Tibial nerve (tissue), 4 donors: ENCODE data around the gene ZNF8. TPM values are rescaled to one million over a fixed set of nuclear protein-coding genes. Genes with fewer than 3 reads are reported as not detected.

Experiments used
- DNase-seq, 2 donors: peaks; one replicate each; pipeline ENCODE4 v3.0.0-alpha.2; 2019; ENCODE audit warnings: low spot score in 2 of 2
- H3K27ac ChIP-seq, 4 donors: fragments of 200-600 bp; sonication (generic) in 3 of 4; one replicate each; pipeline ENCODE4 v1.5.1; 2017 to 2019; ENCODE audit warnings: mild to moderate bottlenecking in 1 of 4
- H3K27me3 ChIP-seq, 2 donors: fragments of 200-600 bp; sonication (generic) in 1 of 2; one replicate each; pipeline versions ENCODE4 v1.5.1 to v1.6.0; 2017 to 2019
- H3K36me3 ChIP-seq, 3 donors: fragments of 200-600 bp; sonication (generic); one replicate each; pipeline ENCODE4 v1.5.1; 2018 to 2019
- H3K4me1 ChIP-seq, 4 donors: fragments of 200-600 bp; sonication (generic) in 3 of 4; one replicate each; pipeline ENCODE4 v1.5.1; 2017 to 2019
- H3K4me3 ChIP-seq, 4 donors: fragments of 200-600 bp; sonication (generic) in 3 of 4; one replicate each; pipeline ENCODE4 v1.5.1; 2017 to 2019; ENCODE audit warnings: mild to moderate bottlenecking in 1 of 4, moderate library complexity in 1 of 4
- H3K9me3 ChIP-seq, 4 donors: fragments of 200-600 bp; sonication (generic) in 3 of 4; one replicate each; pipeline ENCODE4 v1.5.1; 2017 to 2019
- CTCF ChIP-seq, 5 experiments: fragments of 200-600 bp in 3 of 5; fragments of 450-650 bp in 2 of 5; sonication (generic) in 3 of 5; IDR thresholded peaks; one replicate each; pipeline ENCODE4 v1.5.1; 2016 to 2019; ENCODE audit warnings: antibody characterized with exemption in 5 of 5, mild to moderate bottlenecking in 3 of 5, moderate library complexity in 2 of 5
- EP300 ChIP-seq, 2 donors: sonication (generic); formaldehyde crosslinking; IDR thresholded peaks; one replicate each; pipeline ENCODE4 v1.6.1; 2017; ENCODE audit warnings: antibody characterized with exemption in 2 of 2, mild to moderate bottlenecking in 1 of 2
- POLR2A ChIP-seq, 2 donors: fragments of 450-650 bp; IDR thresholded peaks; one replicate each; pipeline ENCODE4 v1.6.1; 2017; ENCODE audit warnings: antibody characterized with exemption in 2 of 2, mild to moderate bottlenecking in 2 of 2, moderate library complexity in 2 of 2
- WGBS, 2 donors: methylation state at CpG; one replicate each; pipeline ENCODE4 v1.1.5; 2018; 5-methylcytosine and 5-hydroxymethylcytosine counted together
- total RNA-seq, 4 donors: library from RNA; depleted of rRNA; stranded (reverse); fragments of >200 nt; gene quantifications; one replicate each; pipeline ENCODE4 v1.1.0, GENCODE V29; 2016

ZNF8 gene
- total RNA-seq, 4 donors from 2014 or later, result 8.0 to 11.2 (median 8.6) TPM

- Histone ChIP-seq H3K27me3 (no peaks in the 10 kb centered on the region), H3K4me3 (peak overlapping the region in 1 of 4 donors; percentile 82), H3K4me1 (peaks cover 0 to 33% (median 12%) of the 10 kb centered on the region in 4 donors), H3K36me3 (peaks cover 0 to 33% (median 0%) of the 10 kb centered on the region in 3 donors), H3K9me3 (no peaks in the 10 kb centered on the region), H3K27ac (no peak overlapping the region)
- WGBS, 2 donors, result 83 to 87% methylated on average over 6 of the region's 6 CpGs
- DNase-seq, result no peak
- TF ChIP-seq EP300 (IDR thresholded peaks at IDR 0.05), result no peak
- TF ChIP-seq POLR2A (IDR thresholded peaks at IDR 0.05), result no peak
- TF ChIP-seq CTCF (IDR thresholded peaks at IDR 0.05), result no peak
Measured at GRCh38 chr19:58325311-58326022, 46.7 kb downstream of the ZNF8 start.

- Histone ChIP-seq H3K9me3 (no peaks in the 10 kb centered on the region), H3K27ac (peak overlapping the region; percentile 92 to 96 (median 96)), H3K27me3 (no peaks in the 10 kb centered on the region), H3K4me3 (peak overlapping the region; percentile 70 to 84 (median 82)), H3K4me1 (peaks cover 0 to 33% (median 12%) of the 10 kb centered on the region in 4 donors), H3K36me3 (peaks cover 0 to 23% (median 0%) of the 10 kb centered on the region in 3 donors)
- TF ChIP-seq EP300 (IDR thresholded peaks at IDR 0.05) (no peak), CTCF (IDR thresholded peaks at IDR 0.05) (no peak), POLR2A (IDR thresholded peaks at IDR 0.05) (no peak)
- no peak for DNase-seq
- 2 to 9% methylated on average over 9 of the region's 9 CpGs for WGBS, 2 donors
Measured at GRCh38 chr19:58326501-58326913, 47.8 kb downstream of the ZNF8 start.

GRCh38 chr19:58326914-58327726, 48.4 kb downstream of the ZNF8 start, which contains the start of gene ZSCAN22:
Gene ZSCAN22, plus strand, starts transcription at chr19:58326994. Its CDS starts 7,809 bp downstream, at chr19:58334803.
- TF ChIP-seq POLR2A (IDR thresholded peaks at IDR 0.05) (peak; percentile 65 to 74), CTCF (IDR thresholded peaks at IDR 0.05) (peak in 2 of 5 experiments; percentile 37 to 57), EP300 (IDR thresholded peaks at IDR 0.05) (peak; percentile 49 to 93)
- 0 to 1% methylated on average over 51 to 60 of the region's 62 CpGs for WGBS, 2 donors
- peak; percentile 95 to 97 for DNase-seq
- no peaks in the 10 kb centered on the region for H3K9me3 ChIP-seq
- peak within 1 kb of the TSS; percentile 92 to 96 (median 96) for H3K27ac ChIP-seq
- H3K36me3 ChIP-seq, result peaks cover 0 to 17% (median 0%) of the 10 kb centered on the region in 3 donors
- peaks cover 0 to 33% (median 12%) of the 10 kb centered on the region in 4 donors for H3K4me1 ChIP-seq
- H3K27me3 ChIP-seq, result no peaks in the 10 kb centered on the region
- H3K4me3 ChIP-seq, result peak within 1 kb of the TSS; percentile 70 to 84 (median 82)

- Histone ChIP-seq H3K4me3 (no peak overlapping the region), H3K27ac (no peak overlapping the region), H3K9me3 (no peaks in the 10 kb centered on the region), H3K27me3 (no peaks in the 10 kb centered on the region), H3K4me1 (peaks cover 0 to 33% (median 12%) of the 10 kb centered on the region in 4 donors), H3K36me3 (peaks cover 0 to 2% (median 0%) of the 10 kb centered on the region in 3 donors)
- WGBS, 2 donors, result 44 to 48% methylated on average over 10 of the region's 10 CpGs
- TF ChIP-seq EP300 (IDR thresholded peaks at IDR 0.05) (no peak), POLR2A (IDR thresholded peaks at IDR 0.05) (no peak), CTCF (IDR thresholded peaks at IDR 0.05) (no peak)
- no peak for DNase-seq
Measured at GRCh38 chr19:58328999-58329398, 50.2 kb downstream of the ZNF8 start.
